SW 1271 (cell line): ENCODE data around the gene MMP28.

Source experiments
- DNase-seq, 2 experiments: peaks; one replicate each; lab custom pipeline; 2025; lab: John Stamatoyannopoulos, UW

Gene MMP28

DNA sequence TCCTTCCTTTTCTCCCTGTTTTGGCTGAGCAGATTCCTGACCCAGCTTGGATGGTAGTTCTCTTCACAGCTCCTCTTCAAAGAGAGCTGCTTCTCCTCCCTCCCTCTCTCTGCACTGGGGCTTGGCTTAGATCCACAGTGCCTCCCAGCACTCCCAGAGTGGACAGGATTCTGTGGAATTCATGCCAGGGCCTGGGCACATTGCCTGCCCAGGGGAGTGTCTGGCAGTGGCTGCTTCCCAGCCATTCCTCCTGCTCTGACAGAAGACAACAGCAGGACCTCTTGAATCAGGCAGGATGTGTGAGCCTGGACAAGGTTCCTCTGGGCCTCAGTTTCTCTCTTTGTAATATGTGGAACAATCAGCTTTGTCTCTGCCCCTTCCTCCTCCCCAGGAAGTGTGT lies 4.5 kb upstream of the MMP28 start:
- DNase-seq, result no peak

DNA sequence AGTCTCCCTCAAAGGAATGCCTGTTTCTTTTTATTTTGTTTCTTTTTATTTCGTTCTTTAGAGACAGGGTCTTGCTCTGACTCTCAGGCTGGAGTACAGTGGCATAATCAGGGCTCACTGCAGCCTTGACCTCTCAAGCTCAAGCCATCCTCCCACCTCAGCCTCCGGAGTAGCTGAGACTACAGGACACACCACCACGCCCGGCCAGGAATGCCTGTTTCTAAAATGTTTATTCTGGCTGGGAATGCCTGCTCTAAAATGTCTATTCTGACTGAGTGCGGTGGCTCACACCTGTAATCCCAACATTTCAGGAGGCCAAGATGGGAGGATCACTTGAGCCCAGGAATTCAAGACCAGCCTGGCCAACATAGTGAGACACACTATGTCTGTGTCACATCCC lies 2.5 kb upstream of the MMP28 start:
- no peak for DNase-seq

DNA sequence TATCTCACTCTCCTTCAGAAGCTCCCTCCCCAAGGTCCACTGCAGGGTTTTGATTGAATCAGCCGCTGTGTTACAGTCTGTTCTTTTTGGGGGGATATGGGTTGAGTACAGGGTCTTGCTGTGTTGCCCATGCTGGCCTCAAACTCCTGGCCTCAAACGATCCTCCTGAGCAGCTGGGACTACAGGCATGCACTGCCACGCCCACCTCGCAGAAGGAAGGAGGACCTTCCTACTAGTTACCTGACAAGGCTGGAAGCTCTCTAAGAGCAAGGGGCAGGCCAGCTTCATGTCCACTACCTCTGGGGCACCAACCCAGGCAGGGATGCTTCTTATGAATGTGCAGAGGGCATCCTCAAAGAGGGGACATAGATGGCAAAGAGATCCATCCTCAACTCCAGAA lies 1.9 kb upstream of the MMP28 start:
- no peak for DNase-seq

DNA sequence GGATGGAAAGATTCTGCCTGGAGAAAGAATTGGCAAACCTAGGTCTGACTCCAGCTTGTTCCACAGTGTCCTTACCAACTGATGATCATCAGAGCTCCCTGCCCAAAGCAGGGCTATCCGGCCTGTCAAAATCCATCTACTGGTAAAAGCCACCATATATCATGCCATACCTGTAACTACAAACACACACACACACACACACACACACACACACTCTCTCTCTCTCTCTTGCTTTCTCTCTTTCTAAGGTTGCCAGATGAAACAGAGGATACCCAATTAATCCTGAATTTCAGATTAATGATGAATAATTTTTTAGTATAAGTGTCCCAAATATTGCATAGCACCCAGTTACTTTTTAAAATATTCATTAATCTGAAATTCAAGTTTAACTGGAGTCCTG lies 1.5 kb upstream of the MMP28 start:
- DNase-seq, result no peak

DNA sequence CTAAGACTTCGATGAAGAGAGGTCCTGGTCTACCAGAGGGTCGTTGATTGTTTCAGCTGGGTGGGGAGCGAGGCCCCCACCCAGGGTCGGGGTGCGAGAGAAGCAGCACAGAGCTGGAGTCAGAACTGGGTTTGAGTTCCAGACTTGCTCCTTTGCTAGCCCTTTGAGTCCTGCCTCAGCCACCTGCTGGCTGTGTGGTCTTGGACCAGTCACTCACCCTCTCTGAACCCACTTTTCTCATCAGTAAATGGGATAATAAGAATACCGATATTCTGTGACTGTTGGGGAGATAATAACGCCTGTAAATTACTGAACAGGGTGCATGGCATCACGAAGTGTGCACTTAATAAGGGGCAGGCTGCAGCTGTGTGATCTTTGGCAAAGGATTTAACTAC lies 427 bp upstream of the MMP28 start:
- DNase-seq, result no peak

DNA sequence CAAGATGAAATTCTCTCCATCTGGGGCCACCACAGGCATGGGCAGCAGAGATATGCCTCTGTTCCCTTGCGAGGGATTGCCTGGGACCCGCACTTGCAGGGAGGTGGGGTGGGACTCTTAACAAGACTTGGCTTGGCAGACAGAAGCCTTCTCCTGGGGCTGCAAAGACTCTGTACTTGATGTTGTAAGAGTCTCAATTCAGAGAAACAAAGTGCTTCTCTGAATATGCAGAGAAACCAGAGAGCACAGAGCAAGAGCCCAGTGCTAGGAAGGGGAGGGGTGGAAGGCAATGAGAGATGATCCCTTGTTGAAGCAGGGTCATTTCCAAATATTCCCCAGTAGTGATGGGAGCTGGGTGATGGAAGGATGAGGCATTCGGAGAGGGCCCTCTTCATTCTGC lies 2.2 kb downstream of the MMP28 start:
- DNase-seq, result no peak

DNA sequence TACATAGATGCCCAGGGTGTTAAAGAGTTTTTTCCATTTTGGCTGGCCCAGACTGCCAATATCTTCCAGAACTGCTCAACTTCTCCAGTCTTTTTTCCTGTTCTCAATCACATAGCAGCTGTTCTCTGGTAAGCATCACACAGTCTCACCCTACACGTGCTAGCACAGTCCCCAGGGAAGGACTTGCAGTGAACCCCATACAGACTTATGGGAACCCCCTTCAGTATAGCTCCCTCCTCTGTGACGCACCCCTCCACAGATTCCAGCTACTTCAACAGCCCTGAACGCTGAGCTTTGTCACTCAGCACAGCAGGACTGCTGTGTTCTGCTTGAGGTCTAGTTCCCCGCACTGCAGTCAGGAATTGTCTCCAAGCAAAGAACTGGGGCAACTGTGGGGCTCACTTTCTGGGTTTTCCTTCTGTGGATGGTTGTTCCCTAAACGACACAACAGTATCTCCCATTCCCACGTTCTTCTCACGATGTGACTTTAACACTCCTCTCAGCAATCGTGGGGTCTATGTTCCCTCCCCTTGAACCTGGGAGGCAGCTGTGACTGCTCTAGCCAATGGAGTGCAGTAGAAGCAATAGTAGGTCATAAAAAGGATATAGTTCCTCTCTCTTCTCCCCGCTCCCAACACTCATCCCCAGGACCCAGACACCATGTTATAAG lies 3.6 kb downstream of the MMP28 start:
- no peak for DNase-seq

DNA sequence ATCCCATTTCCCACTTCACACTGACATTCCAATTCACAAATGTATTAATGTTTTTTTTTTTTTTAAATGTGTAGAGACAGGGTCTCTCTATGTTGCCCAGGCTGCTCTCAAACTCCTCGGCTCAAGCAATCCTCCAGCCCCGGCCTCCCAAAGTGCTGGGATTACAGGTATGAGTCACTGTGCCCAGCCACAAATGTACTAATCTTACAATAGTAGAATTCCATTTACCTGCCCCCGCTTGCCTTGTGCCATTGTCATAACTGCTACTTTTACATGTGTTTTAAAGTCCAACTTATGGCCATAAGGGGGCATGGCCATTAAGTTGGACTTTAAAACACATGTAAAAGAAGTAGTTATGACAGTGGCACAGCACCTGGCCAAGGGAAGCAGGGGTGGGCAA lies 4.6 kb downstream of the MMP28 start:
- DNase-seq, result no peak

DNA sequence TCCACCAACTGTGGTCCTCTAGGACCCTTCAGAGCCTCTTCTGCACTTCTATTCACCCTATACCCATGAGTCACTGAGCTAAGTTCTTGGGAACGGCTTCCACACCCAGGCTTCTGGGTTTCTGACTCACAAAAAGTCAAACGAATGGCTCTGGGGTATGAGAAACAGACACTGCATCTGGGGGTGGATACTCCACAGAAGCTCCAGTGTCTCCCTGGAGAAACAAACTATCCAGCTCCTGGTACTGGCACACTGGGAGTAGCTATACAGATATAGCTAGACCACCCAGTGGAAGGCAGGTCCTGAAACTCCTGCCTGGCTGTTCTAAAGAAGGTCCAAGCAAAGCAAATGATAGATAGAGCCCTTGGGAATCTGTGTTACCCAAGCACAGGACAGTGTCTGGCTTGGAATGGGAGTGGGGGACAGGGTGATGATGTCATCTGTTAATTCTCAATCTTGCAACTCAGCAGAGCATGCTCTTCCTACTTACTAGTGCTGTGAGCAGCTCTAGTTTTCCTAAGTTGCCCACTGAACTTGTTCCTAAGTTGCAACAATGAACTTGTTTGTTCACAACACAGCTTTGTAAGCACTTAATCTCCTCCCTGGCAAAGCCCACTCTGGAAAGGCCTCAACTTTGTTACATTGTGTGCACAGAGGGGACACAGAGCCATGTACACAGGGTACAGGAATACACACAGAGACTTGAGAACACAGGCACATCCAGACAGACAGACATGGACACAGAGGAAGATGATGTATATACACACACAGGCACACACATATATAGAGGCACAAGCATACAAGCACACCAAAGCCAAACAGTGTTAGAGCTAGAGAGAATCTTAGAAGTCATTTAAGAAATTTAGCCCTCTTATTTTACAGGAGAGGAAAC lies 6.7 kb downstream of the MMP28 start:
- no peak for DNase-seq

DNA sequence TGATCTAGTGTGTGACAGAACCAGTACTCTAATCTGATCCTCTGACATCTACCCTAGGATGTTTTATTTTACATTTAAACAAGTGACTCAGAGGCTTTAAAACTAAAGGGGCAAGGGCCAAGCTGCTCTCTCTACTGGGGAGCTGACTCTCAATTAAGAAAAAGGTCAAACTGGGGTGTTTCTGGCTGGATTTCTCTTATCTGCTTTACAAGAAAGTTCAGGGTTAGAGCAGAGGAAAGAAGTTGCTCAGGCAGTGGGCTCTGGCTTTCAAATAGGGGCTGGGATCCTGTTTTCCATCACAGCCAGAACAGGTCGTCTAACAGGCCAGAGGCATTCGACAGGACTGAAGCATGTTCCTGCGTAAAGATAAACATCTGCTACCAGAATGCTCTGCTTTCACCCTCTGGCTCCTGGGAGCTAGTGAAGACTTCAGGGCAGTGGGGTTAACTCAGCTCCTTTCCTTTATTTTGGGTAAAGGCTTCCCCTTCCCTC lies 8.5 kb downstream of the MMP28 start:
- no peak for DNase-seq

DNA sequence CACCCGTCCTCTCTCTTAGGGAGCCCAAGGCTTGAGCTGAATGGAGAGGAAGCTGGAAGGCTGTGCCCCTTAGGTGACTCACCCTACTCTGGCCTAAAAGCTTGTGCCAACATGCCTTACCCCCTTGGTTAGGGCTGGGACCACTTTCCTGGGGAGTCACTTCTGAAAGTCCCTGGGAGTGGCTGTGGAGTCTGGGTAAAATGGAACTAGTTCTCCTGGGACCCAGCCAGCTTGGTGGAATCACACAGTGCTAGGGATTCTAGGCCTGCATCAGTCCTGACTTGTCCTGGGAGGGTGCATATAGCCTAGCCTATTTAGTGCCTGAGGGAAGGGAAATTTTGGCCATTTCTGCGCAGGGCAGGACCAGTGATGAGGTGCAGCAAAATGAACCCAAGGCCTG lies 10.5 kb downstream of the MMP28 start:
- DNase-seq, result no peak

DNA sequence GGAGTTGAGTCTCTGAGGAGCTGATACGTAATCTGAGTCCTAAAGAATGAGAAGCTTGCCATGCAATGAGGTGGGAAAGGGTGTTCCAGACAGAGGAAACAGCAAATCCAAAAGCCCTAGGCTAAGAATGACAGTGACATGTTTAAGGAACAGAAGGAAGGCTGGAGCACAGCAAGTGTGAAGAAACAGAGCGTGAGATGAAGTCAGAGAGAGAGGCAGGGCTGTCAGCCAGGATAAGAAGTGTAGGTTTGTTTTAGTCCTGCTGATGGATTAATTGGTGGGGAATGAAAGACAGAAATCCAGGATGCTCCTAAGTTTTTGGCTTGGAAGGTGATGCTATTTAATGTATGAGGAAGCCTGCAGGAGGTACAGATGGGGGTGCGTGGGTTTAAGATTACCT lies 14.5 kb downstream of the MMP28 start:
- no peak for DNase-seq

DNA sequence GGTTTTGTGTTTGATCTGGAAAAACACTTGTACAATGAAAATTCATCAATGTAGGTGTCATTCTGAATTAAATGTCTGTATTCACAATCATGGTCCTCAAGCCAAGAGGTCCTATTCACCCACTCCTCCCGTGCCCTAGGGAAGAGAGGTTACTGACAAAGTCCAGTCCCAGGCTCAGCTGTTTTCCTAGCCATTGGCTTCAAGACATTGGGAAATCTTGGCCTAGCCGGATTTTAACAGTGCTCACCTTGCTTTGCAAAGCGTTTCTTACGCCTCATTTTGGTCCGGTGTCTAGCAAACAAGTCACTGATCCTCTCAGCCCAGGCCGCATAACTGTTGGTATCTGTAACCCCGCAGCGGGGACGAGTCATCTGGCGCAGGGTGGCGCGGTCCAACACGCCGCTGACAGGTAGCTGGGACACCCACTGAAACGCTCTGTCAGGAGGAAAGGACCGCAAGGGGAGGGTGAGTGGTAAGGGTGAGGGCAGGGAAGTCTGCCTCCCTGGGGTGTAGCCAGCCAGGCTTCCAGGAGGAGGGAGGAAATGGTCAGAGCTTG lies 16.7 kb downstream of the MMP28 start:
- no peak for DNase-seq

DNA sequence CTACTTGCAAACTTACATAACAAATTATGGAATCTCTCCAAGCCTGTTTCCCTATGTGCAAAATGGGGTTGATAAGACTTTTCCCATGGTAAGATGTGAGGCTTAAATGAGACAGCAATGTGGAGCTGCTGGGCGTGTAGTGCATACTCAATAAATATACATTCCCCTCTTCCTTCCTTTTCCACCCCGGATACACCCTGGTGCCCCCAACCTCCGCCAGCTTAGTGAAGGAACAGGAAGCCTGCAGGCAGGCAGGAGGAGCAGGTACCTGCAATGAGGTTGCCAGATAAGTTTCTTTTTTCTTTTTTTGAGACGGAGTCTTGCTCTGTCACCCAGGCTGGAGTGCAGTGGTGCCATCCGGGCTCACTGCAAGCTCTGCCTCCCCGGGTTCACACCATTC lies 19.9 kb downstream of the MMP28 start:
- no peak for DNase-seq

DNA sequence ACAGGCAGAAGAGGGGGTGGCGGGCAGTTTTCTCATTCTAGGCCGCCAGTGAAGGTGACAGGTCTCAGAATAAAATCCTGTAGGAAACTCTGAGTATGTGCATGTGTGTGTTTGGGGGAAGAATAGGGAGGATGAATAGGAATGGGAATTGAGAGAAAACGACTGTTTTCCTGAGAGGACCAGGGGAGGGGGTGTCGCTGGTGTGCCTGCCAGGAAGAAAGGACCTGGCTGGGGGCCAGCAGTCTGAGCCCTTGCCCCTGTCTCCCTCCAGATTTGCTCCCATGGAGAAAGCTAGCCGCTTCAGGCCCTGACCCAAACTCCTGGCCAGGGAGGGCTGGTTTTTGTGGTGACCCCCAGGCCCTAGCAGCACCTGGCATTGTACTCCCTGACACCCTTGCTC lies 20.4 kb downstream of the MMP28 start:
- DNase-seq, result no peak

DNA sequence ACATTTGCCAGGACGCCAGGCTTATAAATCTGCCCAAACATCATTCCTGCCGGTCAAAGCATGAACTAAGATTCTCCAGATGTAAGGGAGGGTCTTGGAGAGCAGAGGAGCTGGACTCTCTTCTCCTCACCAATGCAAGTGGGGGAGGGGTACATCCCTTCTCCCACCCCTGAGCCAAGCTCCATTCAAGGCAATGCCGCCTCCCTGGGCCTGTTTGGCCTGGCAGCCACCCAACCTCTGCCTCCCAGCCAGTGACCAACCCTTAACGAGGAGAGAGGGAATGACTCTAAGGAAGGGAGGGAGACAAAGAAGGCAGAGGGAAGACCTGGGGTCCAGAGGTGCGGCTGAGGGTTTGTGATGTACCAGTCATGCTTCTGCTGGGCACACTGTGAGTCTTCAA lies 20.9 kb downstream of the MMP28 start:
- DNase-seq, result no peak

DNA sequence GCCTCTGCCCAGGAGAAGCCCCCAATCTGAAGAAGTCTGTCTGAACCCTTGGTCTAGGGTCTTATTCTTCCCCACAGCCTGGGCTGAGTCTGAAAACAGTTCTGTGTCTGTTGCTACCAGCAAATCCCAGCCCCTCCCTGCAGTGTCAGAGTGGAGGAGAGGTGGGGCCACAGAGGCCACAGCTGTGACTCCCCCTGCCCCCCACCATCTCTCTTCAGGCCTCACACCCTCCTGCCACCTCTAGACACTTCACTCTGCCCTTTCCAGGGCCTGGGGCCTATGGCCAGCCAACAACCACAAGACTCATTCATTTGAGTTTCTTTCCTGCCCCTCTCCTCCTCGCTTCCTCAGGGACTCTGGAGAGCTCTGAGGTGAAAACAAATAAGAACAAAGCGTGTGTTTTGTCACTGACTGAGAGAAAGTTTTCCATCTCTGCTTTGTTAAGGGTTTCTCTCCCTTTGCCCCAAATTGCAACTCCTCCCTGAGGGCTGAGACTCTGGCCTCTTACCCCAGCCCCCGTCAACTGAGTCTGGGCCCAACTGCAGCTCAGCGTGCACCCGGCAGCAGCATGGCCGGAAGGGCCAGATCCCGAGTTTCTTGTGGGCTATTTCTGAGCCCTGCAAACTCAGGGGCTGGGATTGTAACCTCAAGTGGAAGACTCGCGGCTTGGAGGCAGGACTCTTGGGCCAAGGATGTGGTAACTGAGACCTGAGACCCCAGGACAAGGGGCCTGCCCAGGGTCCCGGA lies 21.6 kb downstream of the MMP28 start:
- DNase-seq, result no peak

DNA sequence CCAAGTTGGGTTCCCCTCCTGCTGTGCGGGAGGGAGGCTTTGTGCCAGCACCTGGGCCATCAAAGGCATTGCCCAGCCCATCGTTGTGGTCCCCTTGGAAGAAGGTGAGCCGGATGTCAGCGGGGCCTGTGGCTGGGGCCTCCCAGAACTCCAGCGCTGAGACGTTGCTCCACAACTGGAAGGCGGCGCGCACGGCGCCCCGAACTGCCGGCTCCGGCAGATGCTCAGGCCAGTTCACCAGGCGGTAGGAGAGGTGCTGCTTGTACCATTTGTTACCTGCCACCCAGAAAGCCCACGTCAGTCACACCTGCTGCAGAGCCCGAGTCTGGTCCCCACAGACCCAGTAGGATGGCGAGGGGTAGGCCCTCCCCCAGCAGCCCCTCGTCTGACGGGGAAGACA lies 22.3 kb downstream of the MMP28 start:
- no peak for DNase-seq

DNA sequence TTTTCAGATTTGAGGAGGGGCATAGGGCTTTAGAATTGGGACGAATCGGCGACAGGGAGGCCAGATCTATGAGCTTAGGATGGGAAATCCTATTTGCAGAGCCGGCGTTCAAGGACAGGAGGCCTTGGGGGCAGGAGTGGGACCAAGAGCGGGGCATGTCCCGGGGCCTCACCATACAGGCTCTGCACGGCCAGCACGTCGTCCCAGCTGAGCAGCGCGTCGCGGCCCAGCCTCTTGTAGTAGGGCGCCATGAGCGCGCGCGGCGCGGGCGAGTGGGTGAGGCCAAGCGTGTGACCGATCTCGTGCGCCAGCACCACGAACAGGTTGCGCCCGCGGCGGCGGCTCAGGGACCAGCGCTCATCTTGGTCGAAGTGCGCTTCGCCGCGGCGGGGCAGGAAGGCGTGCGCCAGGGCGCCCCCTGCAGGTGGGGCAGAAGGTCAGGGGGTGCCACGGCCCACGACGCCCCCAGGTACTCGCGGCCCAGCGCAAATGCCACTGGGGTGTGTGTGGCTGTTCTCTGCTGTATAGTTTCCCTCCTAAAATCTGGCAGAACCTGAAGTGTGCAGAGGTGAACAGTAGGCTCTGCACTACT lies 25.4 kb downstream of the MMP28 start:
- no peak for DNase-seq

DNA sequence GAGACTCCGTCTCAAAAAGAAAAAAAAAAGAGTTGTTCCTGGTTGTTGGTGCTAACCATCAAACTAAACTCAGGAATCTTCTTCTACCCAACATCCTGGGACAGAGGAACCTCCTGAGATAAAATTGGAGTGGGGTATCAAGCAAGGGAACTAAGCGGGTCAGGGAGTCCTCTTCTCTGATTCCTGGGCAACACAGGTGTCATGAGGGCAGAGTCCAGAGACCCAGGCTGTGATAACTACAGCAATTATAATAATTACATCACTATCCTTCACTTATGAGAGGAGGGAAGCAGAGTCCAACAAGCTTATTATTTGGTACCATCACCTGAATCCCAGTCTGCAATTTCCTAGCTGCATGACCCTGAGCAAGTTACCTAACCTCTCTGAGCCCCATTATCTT lies 26.6 kb downstream of the MMP28 start:
- DNase-seq, result no peak

DNA sequence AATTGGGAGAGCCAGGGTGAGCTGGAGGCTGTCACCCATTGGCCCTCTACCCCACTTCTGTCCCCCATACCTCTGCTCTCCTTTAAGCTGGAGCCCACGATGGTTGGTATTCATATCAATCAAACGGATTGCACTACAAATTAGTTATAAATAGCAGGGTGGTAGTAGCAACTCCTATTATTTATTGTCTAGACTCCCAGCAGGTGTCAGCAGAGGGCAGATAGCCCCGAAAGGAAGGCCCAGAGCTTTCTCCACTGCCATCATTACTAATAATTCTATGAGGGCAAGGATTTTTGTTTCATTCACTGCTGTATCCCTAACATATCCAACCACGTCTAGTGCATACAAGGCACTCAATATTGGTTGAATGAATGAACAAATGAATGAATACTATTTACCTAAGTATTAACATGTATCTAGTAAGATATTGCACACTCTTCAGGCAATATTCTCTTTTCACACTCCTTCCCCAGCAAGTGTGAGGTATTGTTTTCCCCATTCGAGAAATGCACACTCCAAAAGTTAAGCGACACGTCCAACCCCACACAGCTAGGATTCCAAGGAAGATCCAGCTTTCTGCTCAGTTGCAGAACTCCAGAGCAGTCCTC lies 28.4 kb downstream of the MMP28 start:
- peak in 1 of 2 experiments; percentile 9 for DNase-seq

DNA sequence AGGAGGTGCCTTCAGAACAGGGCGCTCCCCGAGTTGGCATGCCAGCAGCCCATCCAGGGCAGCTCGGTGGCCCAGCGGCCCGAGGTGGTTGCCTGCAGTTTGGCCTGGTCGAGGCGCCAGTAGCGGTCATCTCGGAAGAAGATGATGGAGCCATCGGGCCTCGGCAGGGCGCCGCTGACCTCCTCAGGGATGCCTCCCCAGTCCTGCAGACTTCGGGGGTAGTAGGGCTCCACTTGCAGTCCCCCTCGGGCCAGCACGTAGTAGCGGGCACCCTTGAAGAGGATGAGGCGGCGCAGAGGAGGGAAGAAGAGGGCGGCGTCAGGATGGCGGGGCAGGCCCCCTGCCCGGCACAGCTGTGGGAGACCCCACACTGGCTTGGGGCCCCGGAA lies 29.0 kb downstream of the MMP28 start:
- no peak for DNase-seq
